NAMALWA (cell line): Measurements from ENCODE around the gene ZNF474.
"Not testable (repeated sequence)": the region's sequence is repeated elsewhere in the genome, so short reads cannot be mapped to it uniquely, and the experiment has no call there.

Source experiments
- DNase-seq: peaks from one replicate; pipeline ENCODE4 v3.0.0-alpha.2; 2015; ENCODE audit warnings: low spot score

ZNF474 gene

GRCh38 chr5:122129306-122129705, at the start of gene ZNF474:
Gene ZNF474, plus strand, starts transcription at chr5:122129546. Its CDS starts 22,445 bp downstream, at chr5:122151991.
- DNase-seq = no peak

DNA sequence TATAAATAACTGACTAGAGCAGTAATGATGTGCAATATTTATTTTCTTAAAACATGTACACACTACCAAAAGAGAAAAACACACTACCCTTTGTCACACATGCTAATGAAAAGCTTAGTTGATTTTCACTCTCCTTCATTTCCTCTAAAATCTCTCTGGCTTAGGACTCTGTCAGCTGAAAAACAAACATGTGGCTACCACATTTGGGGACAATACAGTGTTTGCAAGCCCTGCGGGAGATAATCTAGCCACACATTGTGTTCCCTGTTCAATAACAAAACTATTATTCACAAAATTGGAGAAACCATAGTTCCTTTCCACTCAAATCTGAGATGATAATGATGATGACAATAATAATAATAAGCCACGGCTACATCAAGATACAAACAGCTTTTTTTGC, 47.8 kb upstream of the ZNF474 start:
- DNase-seq = no peak

DNA sequence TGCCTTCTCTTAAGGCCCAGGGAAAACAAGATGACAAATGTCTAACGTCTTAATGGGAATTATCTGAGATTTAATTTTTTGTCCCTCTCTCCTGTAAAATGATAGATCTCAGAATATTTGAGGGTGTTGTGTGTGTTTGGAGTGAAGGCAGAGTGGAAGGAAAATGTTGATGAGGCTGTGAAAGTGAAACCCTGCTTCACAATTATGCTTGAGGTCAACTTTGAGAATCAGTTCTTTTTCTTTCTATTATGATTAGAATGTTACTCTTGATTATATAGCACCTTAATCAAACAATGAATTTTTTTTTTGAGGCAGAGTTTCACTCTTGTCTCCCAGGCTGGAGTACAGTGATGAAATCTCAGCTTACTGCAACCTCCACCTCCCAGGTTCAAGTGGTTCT, 45.8 kb upstream of the ZNF474 start:
- DNase-seq = no peak

DNA sequence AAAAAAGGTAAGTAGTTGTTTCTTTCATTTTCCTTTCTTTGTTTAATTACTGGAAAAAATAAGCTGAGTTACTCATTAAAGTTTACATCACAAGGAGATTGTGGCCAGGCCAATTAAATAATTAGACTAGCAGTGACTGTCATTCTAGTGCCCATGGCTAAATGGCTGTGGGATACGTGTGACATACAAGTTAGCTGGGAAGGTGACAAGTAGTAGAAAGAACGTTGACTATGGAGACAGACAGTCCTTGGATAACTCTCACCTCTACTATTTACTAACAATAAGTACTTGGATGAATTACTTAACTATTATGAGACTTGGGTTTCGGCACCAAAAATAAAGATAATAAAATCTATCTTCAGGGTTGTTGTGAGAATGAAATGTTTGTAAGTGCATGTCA, 44.3 kb upstream of the ZNF474 start:
- no peak for DNase-seq

DNA sequence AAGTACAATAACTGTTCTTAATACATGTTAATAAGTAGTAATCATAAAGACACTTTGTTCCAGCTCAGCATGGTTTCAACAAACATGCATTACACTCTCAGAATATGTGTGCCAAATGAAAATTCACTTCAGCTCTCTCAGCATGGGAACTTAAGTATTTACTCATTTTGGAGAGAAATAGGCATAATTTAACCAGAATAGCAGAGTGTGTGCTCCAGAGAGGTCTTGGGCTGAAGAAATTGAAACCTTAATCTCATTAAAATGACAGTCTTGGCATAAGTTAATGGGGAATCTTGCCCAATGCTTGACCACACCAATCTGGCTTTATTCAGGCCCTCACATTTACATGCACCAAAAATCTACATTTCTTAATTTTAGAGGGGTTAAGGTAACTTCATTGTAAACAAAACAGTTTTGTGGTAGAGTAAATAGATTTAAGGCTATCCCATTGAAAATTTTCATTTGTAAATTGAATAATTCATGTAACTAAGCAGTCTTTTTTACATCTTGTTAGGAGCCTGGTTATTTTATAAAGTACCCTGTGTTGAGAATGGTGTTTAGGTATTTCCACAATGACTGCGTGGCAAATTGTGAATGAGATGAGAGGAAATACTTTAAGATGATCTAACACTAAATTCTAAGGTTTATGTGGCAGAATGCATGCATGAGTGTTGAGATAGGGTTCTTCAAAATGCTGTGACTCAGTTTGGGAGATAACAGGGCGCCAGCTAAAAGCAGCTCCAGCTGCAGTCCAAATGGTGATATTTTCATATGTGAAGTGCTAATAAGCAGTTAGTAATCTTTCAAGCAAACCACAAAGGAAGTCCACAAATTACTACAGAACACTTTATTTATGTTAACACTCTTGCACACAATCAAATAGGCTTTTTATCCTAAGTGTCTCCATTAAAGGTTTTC, 40.0 kb upstream of the ZNF474 start:
- no peak for DNase-seq

GRCh38 chr5:122091936-122092600, 37.3 kb upstream of the ZNF474 start:
- DNase-seq = no peak

DNA sequence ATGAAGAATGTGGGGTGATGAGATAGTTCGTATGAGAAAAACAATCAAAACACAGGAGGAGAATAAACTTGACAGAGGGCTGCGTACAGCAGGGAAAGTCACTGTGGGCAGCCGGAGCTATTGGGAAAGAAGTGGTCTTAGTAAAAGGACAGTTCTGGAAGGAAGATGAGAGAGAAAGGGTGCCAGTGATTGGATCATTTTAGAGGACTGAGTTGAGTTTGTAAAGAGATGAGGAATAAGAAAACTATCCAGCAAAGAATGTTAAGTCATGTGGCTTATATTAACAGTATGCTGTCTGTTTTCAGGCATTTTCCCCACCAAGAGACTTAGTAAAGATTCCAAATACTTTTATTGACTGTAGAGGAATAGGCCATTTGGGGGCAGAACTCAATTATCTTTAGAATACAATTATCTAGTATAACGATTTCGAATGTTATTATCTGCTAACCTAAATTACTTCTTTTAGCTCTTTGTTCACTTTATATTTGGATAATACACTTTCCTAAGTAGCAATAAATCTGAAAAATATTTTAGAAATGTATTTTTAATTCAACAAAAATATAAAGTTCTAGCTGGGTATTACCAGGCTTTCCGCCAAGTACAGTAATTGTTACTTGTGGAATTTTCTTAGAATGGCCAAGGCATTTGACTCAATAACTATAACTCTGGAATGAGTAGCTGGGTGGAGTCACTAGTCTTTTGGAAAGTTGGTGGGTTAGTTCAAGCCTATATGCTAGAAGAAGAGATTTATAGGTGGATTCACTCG, 35.7 kb upstream of the ZNF474 start:
- no peak for DNase-seq

- not testable (repeated sequence) for DNase-seq
Observed at GRCh38 chr5:122094251-122094650, 35.1 kb upstream of the ZNF474 start.

- DNase-seq = no peak
Observed at GRCh38 chr5:122095158-122095557, 34.2 kb upstream of the ZNF474 start.

- DNase-seq = no peak
Observed at GRCh38 chr5:122097391-122097790, 32.0 kb upstream of the ZNF474 start.

- DNase-seq = no peak
Observed at GRCh38 chr5:122099060-122099790, 30.1 kb upstream of the ZNF474 start.

DNA sequence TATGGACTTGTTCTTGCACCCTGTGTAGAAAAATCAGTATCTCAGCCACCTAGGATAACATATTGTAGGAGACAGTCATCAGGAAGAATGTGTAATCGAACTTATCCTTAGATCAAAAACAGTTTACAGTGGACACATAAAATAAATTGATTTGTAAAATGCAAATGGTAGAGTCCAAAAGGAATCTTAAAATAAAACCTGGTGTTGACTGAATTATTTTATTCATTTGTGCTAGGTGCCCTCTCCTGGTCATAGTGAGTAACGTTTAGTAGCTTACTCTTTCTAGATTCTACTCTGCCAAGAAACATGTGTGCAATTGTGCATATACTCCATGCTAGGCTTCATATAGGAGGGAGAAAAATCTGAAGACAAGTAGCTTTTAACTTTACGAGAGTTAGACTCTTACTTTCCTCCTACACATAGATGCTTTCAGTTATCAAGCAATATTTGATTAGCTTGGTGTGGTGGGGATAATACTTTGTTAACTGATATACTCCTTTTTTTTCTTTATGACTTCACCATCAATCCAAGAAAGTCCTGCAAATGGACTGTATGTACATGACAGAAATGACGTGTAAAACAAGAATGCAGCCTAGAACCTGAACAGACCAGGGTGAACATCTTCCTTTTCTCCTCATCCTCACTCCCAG, 27.6 kb upstream of the ZNF474 start:
- DNase-seq = peak; percentile 69

DNA sequence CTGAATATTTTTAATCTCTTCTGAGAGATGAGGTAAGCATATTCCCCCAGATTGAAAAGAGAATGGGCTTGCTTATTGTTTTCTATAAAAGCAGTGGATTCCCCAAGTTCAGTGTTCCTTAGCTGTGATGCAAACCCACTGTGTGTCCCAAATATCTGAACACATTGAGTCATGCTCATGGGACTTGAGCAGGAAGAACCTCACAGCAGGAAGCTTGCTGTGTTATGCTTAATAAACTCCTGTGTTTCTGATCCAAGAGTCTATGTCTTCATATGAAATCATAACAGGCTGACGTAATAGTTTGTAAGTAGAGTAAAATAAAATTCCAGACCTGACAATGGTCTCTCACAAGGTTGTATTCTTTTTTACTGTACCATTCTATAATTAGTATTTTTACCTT, 26.5 kb upstream of the ZNF474 start:
- DNase-seq = no peak

GRCh38 chr5:122105909-122106308, 23.4 kb upstream of the ZNF474 start:
- DNase-seq = no peak

DNA sequence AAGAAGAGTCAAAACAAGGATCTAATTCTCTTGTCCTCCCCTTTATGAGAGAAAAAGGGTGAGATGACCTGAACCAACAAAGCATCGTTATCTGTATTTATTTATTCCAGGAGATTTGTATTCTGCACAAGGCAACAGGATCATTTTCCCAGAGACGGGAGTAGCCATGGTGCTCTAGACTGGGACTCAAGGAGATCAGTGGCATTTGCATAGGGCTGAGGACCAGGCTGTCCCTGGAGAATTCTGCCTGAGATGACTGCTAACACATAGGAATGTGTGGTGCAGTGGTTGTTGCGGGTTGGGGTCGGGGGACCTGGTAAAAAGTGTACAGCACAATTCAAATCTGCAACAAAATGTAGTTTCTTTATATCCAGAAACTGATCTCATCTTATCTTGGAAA, 22.3 kb upstream of the ZNF474 start:
- DNase-seq = no peak

GRCh38 chr5:122110987-122111386, 18.4 kb upstream of the ZNF474 start:
- no peak for DNase-seq

DNA sequence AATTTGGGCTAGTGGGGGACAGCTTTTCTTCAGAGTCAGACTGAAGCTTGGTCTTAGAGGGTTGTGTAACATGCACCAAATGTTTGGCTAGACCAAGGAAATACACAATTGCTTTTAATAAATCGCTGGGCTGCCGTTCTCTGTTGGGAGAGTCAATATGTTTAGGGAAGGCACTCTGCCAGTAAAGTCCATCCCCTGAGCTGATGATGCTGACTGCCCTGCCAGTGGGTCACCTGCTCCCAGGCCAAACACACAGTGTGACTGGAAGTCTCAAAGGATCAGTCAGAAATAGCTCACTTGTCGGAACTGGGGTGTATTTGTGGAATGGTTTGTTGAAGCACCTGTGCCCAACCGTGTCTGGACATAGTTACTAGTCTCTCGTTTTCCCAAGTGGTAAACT, 17.9 kb upstream of the ZNF474 start:
- no peak for DNase-seq

- no peak for DNase-seq
Observed at GRCh38 chr5:122112063-122112462, 17.3 kb upstream of the ZNF474 start.

GRCh38 chr5:122112733-122113558, 16.4 kb upstream of the ZNF474 start:
- DNase-seq = no peak

DNA sequence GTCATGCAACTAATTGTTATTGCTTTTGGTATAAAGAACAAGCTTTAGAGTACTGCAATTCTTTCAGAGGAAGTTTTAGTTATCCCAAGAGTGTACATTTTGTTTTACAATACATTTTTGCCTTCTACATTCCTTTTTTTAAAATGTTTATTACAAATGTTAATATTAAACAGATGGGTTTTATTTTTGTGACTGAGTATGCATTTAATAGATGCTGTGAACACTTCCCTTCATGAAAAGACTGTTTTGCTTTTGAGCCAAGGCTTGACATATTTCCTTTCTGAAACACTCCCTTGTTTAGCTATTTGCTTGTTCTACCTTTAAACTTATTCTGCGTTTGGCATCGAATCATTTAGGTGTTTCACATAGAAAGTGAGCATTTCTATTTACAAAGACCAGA, 14.8 kb upstream of the ZNF474 start:
- DNase-seq = no peak
